Measurements from ENCODE around the gene RPL28. TPM values are rescaled to one million over a fixed set of nuclear protein-coding genes. Genes with fewer than 3 reads are reported as not detected.

The RPL28 gene
- total RNA-seq, 1 experiment from 2014 or later = 2,505 TPM

- no peak for TF ChIP-seq ARID4B (CRISPR knock-in tag; IDR thresholded peaks at IDR 0.05; ENCODE audit: borderline replicate concordance)
Measured at GRCh38 chr19:55392820-55393761, 7.4 kb downstream of the RPL28 start (continued).

- H3K36me3 Mint-ChIP-seq = peaks cover 23% of the 10 kb centered on the region
- H3K4me1 Mint-ChIP-seq = peaks cover 16% of the 10 kb centered on the region
- no peaks in the 10 kb centered on the region for H3K9me3 Mint-ChIP-seq
- CTCF ChIA-PET = interaction anchor here (0.9 to 1.5 kb wide), 3 partner anchors 14 to 97 kb away, joined by 3 to 6 read pairs (median 3); partner anchors contain the start of gene TMEM238
- DNase-seq (ENCODE audit: low spot score) (no peak), ATAC-seq (no peak)
- TF ChIP-seq IRF1 (CRISPR knock-in tag; IDR thresholded peaks at IDR 0.05) = no peak
- no peak for TF ChIP-seq E2F1 (CRISPR knock-in tag; IDR thresholded peaks at IDR 0.05)
- no peak for TF ChIP-seq ZBTB21 (CRISPR knock-in tag; IDR thresholded peaks at IDR 0.05; ENCODE audit: borderline replicate concordance)
- no peak for TF ChIP-seq ATF3 (CRISPR knock-in tag; conservative IDR thresholded peaks at IDR 0.05)
- POLR2A ChIA-PET = no interaction called here
- H3K27me3 Mint-ChIP-seq (ENCODE audit: low read depth) = peaks cover 5% of the 10 kb centered on the region
- H3K4me3 Mint-ChIP-seq = no peak overlapping the region
- H3K27ac Mint-ChIP-seq = no peak overlapping the region; the same call in 1 of the 2 replicates
Measured at GRCh38 chr19:55398200-55398925, 12.6 kb downstream of the RPL28 start.

GRCh38 chr19:55400281-55401087 lies 14.8 kb downstream of the RPL28 start:
- no peak for DNase-seq (ENCODE audit: low spot score)
- Mint-ChIP-seq H3K4me3 (no peak overlapping the region), H3K27me3 (ENCODE audit: low read depth) (peaks cover 5% of the 10 kb centered on the region), H3K27ac (peak overlapping the region; percentile 92), H3K36me3 (peaks cover 37% of the 10 kb centered on the region), H3K9me3 (no peaks in the 10 kb centered on the region), H3K4me1 (peaks cover 22% of the 10 kb centered on the region)
- ChIA-PET CTCF (interaction anchor here (0.6 to 1.6 kb wide), 3 partner anchors 61 to 235 kb away, joined by 3 read pairs; partner anchors contain the start of genes DNAAF3 and ISOC2), POLR2A (interaction anchor here (1.0 to 1.3 kb wide), 5 partner anchors 11 to 149 kb away, joined by 3 to 5 read pairs (median 4); partner anchors contain the start of genes KMT5C and TMEM238)
- ATAC-seq = peak; percentile 9; the same call in 1 of the 2 replicates
- TF ChIP-seq ZNF416 (CRISPR knock-in tag; IDR thresholded peaks at IDR 0.05) (no peak), GTF2I (CRISPR knock-in tag; conservative IDR thresholded peaks at IDR 0.05) (peak; percentile 44; the same call in 1 of the 2 replicates), E2F4 (CRISPR knock-in tag; IDR thresholded peaks at IDR 0.05; ENCODE audit: borderline replicate concordance, low read depth) (no peak), HMGA2 (CRISPR knock-in tag; IDR thresholded peaks at IDR 0.05) (no peak), KAT7 (CRISPR knock-in tag; IDR thresholded peaks at IDR 0.05; ENCODE audit: borderline replicate concordance) (no peak), ZNF532 (CRISPR knock-in tag; IDR thresholded peaks at IDR 0.05; ENCODE audit: borderline replicate concordance) (no peak), E2F1 (CRISPR knock-in tag; IDR thresholded peaks at IDR 0.05) (no peak), ZNF138 (CRISPR knock-in tag; conservative IDR thresholded peaks at IDR 0.05) (no peak), IRF2 (CRISPR knock-in tag; IDR thresholded peaks at IDR 0.05; ENCODE audit: borderline replicate concordance, low read depth) (no peak)
